ENCODE measurements around the gene ZNF544.

DNA sequence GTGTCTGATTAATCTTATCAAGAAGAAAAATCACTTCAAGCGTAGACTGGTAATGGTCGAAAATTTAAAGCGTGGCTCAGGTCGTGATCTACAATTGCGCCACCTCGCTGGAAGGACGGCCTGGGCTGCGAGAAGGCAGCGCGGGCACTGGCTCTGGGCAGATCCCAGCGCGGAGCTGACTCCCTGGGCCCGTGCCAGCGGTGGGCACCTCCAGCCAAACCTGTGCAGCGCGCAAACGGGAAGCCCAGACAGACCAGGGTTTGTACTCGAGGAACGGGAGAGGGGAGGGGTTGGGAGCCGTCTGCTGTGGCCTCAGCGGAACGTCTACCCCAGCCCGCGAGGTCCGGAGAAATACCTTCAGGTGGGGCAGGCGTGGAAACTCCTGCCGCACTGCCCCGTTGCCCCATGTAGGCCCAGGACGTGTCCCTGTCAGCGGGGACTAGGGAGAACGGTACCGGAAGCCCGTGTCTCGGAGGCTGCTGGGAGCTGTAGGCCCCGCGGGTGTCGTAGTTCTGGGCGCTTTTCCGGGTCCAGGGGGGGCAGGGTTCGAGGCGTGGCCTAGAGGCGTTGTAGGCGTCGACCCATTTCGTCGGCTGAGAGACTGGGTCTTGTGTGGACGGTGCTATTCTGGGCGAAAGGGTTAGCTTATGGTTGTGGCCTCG, 24.8 kb upstream of the ZNF544 start:
- TF ChIP-seq, protein P1, sequence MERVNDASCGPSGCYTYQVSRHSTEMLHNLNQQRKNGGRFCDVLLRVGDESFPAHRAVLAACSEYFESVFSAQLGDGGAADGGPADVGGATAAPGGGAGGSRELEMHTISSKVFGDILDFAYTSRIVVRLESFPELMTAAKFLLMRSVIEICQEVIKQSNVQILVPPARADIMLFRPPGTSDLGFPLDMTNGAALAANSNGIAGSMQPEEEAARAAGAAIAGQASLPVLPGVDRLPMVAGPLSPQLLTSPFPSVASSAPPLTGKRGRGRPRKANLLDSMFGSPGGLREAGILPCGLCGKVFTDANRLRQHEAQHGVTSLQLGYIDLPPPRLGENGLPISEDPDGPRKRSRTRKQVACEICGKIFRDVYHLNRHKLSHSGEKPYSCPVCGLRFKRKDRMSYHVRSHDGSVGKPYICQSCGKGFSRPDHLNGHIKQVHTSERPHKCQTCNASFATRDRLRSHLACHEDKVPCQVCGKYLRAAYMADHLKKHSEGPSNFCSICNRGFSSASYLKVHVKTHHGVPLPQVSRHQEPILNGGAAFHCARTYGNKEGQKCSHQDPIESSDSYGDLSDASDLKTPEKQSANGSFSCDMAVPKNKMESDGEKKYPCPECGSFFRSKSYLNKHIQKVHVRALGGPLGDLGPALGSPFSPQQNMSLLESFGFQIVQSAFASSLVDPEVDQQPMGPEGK (CRISPR knock-in tag; IDR thresholded peaks at IDR 0.05; ENCODE audit: borderline replicate concordance), result no peak
- TF ChIP-seq ARNTL (CRISPR knock-in tag; IDR thresholded peaks at IDR 0.05; ENCODE audit: borderline replicate concordance, low read depth), result no peak
- TF ChIP-seq, protein P2, sequence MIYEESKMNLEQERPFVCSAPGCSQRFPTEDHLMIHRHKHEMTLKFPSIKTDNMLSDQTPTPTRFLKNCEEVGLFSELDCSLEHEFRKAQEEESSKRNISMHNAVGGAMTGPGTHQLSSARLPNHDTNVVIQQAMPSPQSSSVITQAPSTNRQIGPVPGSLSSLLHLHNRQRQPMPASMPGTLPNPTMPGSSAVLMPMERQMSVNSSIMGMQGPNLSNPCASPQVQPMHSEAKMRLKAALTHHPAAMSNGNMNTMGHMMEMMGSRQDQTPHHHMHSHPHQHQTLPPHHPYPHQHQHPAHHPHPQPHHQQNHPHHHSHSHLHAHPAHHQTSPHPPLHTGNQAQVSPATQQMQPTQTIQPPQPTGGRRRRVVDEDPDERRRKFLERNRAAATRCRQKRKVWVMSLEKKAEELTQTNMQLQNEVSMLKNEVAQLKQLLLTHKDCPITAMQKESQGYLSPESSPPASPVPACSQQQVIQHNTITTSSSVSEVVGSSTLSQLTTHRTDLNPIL (CRISPR knock-in tag; IDR thresholded peaks at IDR 0.05; ENCODE audit: low read depth), result no peak
- TF ChIP-seq PPARA (CRISPR knock-in tag; IDR thresholded peaks at IDR 0.05; ENCODE audit: borderline replicate concordance), result no peak
- TF ChIP-seq ZFP3 (CRISPR knock-in tag; IDR thresholded peaks at IDR 0.05), result no peak
- TF ChIP-seq ZFP30 (CRISPR knock-in tag; IDR thresholded peaks at IDR 0.05), result no peak

All from SK-N-SH treated with all-trans-retinoic acid at 6 μM for 48 hours (cell line).